ENCODE results near the gene SOX14.

SOX14 gene

DNA sequence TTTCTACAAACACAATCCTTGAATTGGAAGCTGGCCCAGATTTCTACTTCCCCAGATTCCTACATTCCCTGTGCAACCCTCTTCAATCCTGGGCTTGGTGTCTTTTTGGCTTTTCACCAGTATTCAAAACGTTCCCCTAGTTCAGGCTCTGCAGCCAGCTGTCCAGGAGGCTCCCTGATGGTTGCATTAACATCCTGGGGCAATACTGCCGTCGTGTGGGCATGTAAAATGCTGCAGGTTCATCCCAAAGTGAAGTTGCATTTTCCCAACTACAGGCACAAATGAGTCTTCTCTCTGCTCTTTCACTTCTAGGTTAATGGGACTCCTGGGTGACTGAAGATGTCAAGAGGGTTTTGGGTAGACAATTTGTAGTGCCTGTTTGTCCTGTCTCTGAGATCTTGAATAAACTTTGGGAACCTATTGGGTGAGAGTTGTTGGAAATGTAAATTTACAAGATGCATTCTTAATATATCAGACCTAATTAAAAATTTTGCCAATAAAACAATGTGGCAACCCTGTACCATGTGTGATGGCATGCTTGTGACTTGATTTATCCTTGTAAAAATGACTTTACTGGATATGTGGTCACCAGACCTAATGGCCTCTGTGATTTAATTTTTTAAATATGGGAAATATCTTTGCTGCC, 28.6 kb downstream of the SOX14 start:
- H2BK5ac ChIP-seq (ENCODE audit: low read length), result no peak overlapping the region
- no peak overlapping the region for H4K91ac ChIP-seq (ENCODE audit: low read depth, low read length, poor library complexity)
- H3K4me2 ChIP-seq (ENCODE audit: insufficient read depth, low read length, poor library complexity, severe bottlenecking), result no peak overlapping the region
- no peak overlapping the region for H3K4me3 ChIP-seq (ENCODE audit: low read length in 2 of 2)
- no peaks in the 10 kb centered on the region for H3K79me1 ChIP-seq (ENCODE audit: low read depth, low read length)
- no peak overlapping the region for H2AK5ac ChIP-seq (ENCODE audit: low read depth, low read length)
- no peak overlapping the region for H2AFZ ChIP-seq (ENCODE audit: low read length)
- no peak overlapping the region for H2BK12ac ChIP-seq (ENCODE audit: low read length)
- no peak overlapping the region for H2BK15ac ChIP-seq (ENCODE audit: low read length)
- no peak overlapping the region for H4K8ac ChIP-seq (ENCODE audit: low read depth, low read length)
- no peak overlapping the region for H3K23ac ChIP-seq (ENCODE audit: low read depth, low read length, poor library complexity)
- WGBS, 2 donors (ENCODE audit: extremely low coverage in 2 of 2, insufficient read length in 2 of 2, insufficient replicate concordance in 1 of 2), result no CpG with 5 or more reads among the region's 3 CpGs
- no peak for DNase-seq (ENCODE audit: low spot score)
- no peaks in the 10 kb centered on the region for H3K36me3 ChIP-seq (replicated peaks in 1 of 2; ENCODE audit: control insufficient read depth in 2 of 2, insufficient read depth in 2 of 2, low read length in 2 of 2)
- H3K9me3 ChIP-seq (replicated peaks in 1 of 2; ENCODE audit: control insufficient read depth in 2 of 2, insufficient read depth in 1 of 2, low read depth in 1 of 2, low read length in 2 of 2), result no peaks in the 10 kb centered on the region
- H2BK120ac ChIP-seq (ENCODE audit: low read depth, low read length), result no peak overlapping the region
- no peak overlapping the region for H3K27ac ChIP-seq (replicated peaks; ENCODE audit: low read length)
- no peaks in the 10 kb centered on the region for H3K4me1 ChIP-seq (ENCODE audit: control insufficient read depth in 2 of 2, insufficient read depth in 1 of 2, low read depth in 1 of 2, low read length in 2 of 2)
- no peak overlapping the region for H3K9ac ChIP-seq (ENCODE audit: low read depth, low read length, poor library complexity)
- H3K4ac ChIP-seq (ENCODE audit: low read length), result no peak overlapping the region
- peaks cover 0 to 6% (median 2%) of the 10 kb centered on the region in 3 experiments for H3K27me3 ChIP-seq (ENCODE audit: control insufficient read depth in 3 of 3, insufficient read depth in 3 of 3, low read depth in 1 of 3, low read length in 3 of 3)
- no peak overlapping the region for H3K18ac ChIP-seq (ENCODE audit: low read length)
- no peak overlapping the region for H3K14ac ChIP-seq (ENCODE audit: low read length)

DNA sequence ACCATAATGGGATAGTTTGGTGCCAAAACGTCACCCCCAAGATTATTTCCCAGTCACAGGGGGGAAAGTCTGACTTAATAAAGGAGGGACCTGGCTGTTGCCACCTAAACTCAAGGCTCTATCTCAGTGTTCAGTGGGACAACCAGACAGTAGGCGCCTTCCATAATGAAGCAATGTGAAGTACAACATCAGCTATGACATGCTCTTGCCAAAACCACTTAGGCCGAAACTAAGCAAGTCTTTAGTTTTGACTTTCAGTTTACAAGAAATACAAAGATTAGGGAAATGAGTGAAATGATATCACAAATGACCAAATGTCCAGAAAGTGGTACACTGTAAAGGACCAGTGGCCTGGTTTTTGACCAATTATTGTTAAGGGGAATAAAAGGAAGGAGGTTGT, 32.9 kb downstream of the SOX14 start:
- Histone ChIP-seq H2BK120ac (ENCODE audit: low read depth, low read length) (no peak overlapping the region), H3K27me3 (ENCODE audit: control insufficient read depth in 3 of 3, insufficient read depth in 3 of 3, low read depth in 1 of 3, low read length in 3 of 3) (no peaks in the 10 kb centered on the region), H3K27ac (replicated peaks; ENCODE audit: low read length) (no peak overlapping the region), H2BK5ac (ENCODE audit: low read length) (no peak overlapping the region), H3K14ac (ENCODE audit: low read length) (no peak overlapping the region), H4K8ac (ENCODE audit: low read depth, low read length) (no peak overlapping the region), H4K91ac (ENCODE audit: low read depth, low read length, poor library complexity) (no peak overlapping the region), H3K9me3 (replicated peaks in 1 of 2; ENCODE audit: control insufficient read depth in 2 of 2, insufficient read depth in 1 of 2, low read depth in 1 of 2, low read length in 2 of 2) (no peaks in the 10 kb centered on the region), H2AFZ (ENCODE audit: low read length) (no peak overlapping the region), H3K4me2 (ENCODE audit: insufficient read depth, low read length, poor library complexity, severe bottlenecking) (no peak overlapping the region), H3K79me1 (ENCODE audit: low read depth, low read length) (no peaks in the 10 kb centered on the region), H3K36me3 (replicated peaks in 1 of 2; ENCODE audit: control insufficient read depth in 2 of 2, insufficient read depth in 2 of 2, low read length in 2 of 2) (no peaks in the 10 kb centered on the region), H2BK15ac (ENCODE audit: low read length) (no peak overlapping the region), H3K4me3 (ENCODE audit: low read length in 2 of 2) (no peak overlapping the region), H3K4me1 (ENCODE audit: control insufficient read depth in 2 of 2, insufficient read depth in 1 of 2, low read depth in 1 of 2, low read length in 2 of 2) (no peaks in the 10 kb centered on the region), H2BK12ac (ENCODE audit: low read length) (no peak overlapping the region), H3K9ac (ENCODE audit: low read depth, low read length, poor library complexity) (no peak overlapping the region), H3K4ac (ENCODE audit: low read length) (no peak overlapping the region), H2AK5ac (ENCODE audit: low read depth, low read length) (no peak overlapping the region), H3K18ac (ENCODE audit: low read length) (no peak overlapping the region), H3K23ac (ENCODE audit: low read depth, low read length, poor library complexity) (no peak overlapping the region)
- no peak for DNase-seq (ENCODE audit: low spot score)
- no CpG with 5 or more reads among the region's 3 CpGs for whole genome bisulfite sequencing, 2 donors (ENCODE audit: extremely low coverage in 2 of 2, insufficient read length in 2 of 2, insufficient replicate concordance in 1 of 2)

DNA sequence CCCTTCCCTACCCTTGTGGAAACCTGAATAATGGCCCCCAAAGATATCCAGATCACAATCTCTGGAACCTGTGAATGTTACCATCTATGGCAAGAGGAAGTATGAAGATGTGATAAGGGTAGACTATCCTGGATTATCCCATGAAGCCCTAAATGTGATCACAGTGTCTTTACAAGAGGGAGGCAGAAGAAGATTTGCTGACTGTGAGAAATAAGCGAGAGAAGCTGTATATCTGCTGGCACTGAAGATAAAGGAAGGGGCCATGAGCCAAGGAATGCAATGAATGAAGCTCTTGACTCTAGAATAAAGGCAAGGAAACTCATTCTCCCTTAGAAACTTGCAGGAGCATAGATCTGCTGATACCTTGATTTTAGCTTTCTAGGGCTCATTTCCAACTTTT, 39.1 kb downstream of the SOX14 start:
- no peak overlapping the region for H3K23ac ChIP-seq (ENCODE audit: low read depth, low read length, poor library complexity)
- no peak overlapping the region for H3K14ac ChIP-seq (ENCODE audit: low read length)
- no peak overlapping the region for H2AK5ac ChIP-seq (ENCODE audit: low read depth, low read length)
- no peaks in the 10 kb centered on the region for H3K36me3 ChIP-seq (replicated peaks in 1 of 2; ENCODE audit: control insufficient read depth in 2 of 2, insufficient read depth in 2 of 2, low read length in 2 of 2)
- H4K91ac ChIP-seq (ENCODE audit: low read depth, low read length, poor library complexity), result no peak overlapping the region
- H2BK120ac ChIP-seq (ENCODE audit: low read depth, low read length), result no peak overlapping the region
- no peaks in the 10 kb centered on the region for H3K27me3 ChIP-seq (ENCODE audit: control insufficient read depth in 3 of 3, insufficient read depth in 3 of 3, low read depth in 1 of 3, low read length in 3 of 3)
- no peak overlapping the region for H4K8ac ChIP-seq (ENCODE audit: low read depth, low read length)
- DNase-seq (ENCODE audit: low spot score), result no peak
- no peak overlapping the region for H3K18ac ChIP-seq (ENCODE audit: low read length)
- no CpG with 5 or more reads among the region's 1 CpG for WGBS, 2 donors (ENCODE audit: extremely low coverage in 2 of 2, insufficient read length in 2 of 2, insufficient replicate concordance in 1 of 2)
- H3K4ac ChIP-seq (ENCODE audit: low read length), result no peak overlapping the region
- H2AFZ ChIP-seq (ENCODE audit: low read length), result no peak overlapping the region
- H3K79me1 ChIP-seq (ENCODE audit: low read depth, low read length), result no peaks in the 10 kb centered on the region
- H2BK12ac ChIP-seq (ENCODE audit: low read length), result no peak overlapping the region
- no peak overlapping the region for H2BK5ac ChIP-seq (ENCODE audit: low read length)
- H3K4me3 ChIP-seq (ENCODE audit: low read length in 2 of 2), result no peak overlapping the region
- H3K4me2 ChIP-seq (ENCODE audit: insufficient read depth, low read length, poor library complexity, severe bottlenecking), result no peak overlapping the region
- H3K9ac ChIP-seq (ENCODE audit: low read depth, low read length, poor library complexity), result no peak overlapping the region
- H2BK15ac ChIP-seq (ENCODE audit: low read length), result no peak overlapping the region
- H3K4me1 ChIP-seq (ENCODE audit: control insufficient read depth in 2 of 2, insufficient read depth in 1 of 2, low read depth in 1 of 2, low read length in 2 of 2), result no peaks in the 10 kb centered on the region
- peaks cover 0 to 5% of the 10 kb centered on the region in 2 donors for H3K9me3 ChIP-seq (replicated peaks in 1 of 2; ENCODE audit: control insufficient read depth in 2 of 2, insufficient read depth in 1 of 2, low read depth in 1 of 2, low read length in 2 of 2)
- no peak overlapping the region for H3K27ac ChIP-seq (replicated peaks; ENCODE audit: low read length)

DNA sequence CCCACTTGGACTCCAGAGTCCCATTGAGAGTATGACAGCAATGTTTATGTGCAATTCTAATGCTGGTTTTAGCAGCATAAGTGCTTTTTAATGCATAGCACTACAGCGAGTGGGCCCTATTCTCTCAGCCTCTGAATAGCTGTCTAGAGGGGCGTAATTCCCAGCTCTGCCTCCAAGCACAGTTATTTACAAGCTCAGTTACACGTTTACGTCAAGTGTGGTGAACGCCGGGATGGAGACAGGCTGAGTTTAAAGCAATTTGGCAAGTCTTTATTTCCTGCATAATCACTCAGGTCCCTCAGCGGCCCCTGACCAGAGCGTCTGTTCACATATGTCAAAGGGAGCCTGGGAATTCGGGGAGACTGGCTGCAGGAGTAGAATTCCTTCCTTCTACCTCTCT, 43.9 kb downstream of the SOX14 start:
- Histone ChIP-seq H3K23ac (ENCODE audit: low read depth, low read length, poor library complexity) (no peak overlapping the region), H3K4ac (ENCODE audit: low read length) (no peak overlapping the region), H2BK5ac (ENCODE audit: low read length) (no peak overlapping the region), H3K18ac (ENCODE audit: low read length) (no peak overlapping the region), H3K79me1 (ENCODE audit: low read depth, low read length) (no peaks in the 10 kb centered on the region), H3K27ac (replicated peaks; ENCODE audit: low read length) (no peak overlapping the region), H3K9ac (ENCODE audit: low read depth, low read length, poor library complexity) (no peak overlapping the region), H2BK12ac (ENCODE audit: low read length) (no peak overlapping the region), H3K14ac (ENCODE audit: low read length) (no peak overlapping the region), H2AFZ (ENCODE audit: low read length) (no peak overlapping the region), H4K8ac (ENCODE audit: low read depth, low read length) (no peak overlapping the region), H4K91ac (ENCODE audit: low read depth, low read length, poor library complexity) (no peak overlapping the region), H3K4me2 (ENCODE audit: insufficient read depth, low read length, poor library complexity, severe bottlenecking) (no peak overlapping the region), H2BK15ac (ENCODE audit: low read length) (no peak overlapping the region), H3K27me3 (ENCODE audit: control insufficient read depth in 3 of 3, insufficient read depth in 3 of 3, low read depth in 1 of 3, low read length in 3 of 3) (no peaks in the 10 kb centered on the region), H2BK120ac (ENCODE audit: low read depth, low read length) (no peak overlapping the region), H3K36me3 (replicated peaks in 1 of 2; ENCODE audit: control insufficient read depth in 2 of 2, insufficient read depth in 2 of 2, low read length in 2 of 2) (no peaks in the 10 kb centered on the region), H3K9me3 (replicated peaks in 1 of 2; ENCODE audit: control insufficient read depth in 2 of 2, insufficient read depth in 1 of 2, low read depth in 1 of 2, low read length in 2 of 2) (peaks cover 0 to under 1% of the 10 kb centered on the region in 2 donors), H3K4me3 (ENCODE audit: low read length in 2 of 2) (no peak overlapping the region), H2AK5ac (ENCODE audit: low read depth, low read length) (no peak overlapping the region), H3K4me1 (ENCODE audit: control insufficient read depth in 2 of 2, insufficient read depth in 1 of 2, low read depth in 1 of 2, low read length in 2 of 2) (no peaks in the 10 kb centered on the region)
- WGBS, 2 donors (ENCODE audit: extremely low coverage in 2 of 2, insufficient read length in 2 of 2, insufficient replicate concordance in 1 of 2), result no CpG with 5 or more reads among the region's 9 CpGs
- DNase-seq (ENCODE audit: low spot score), result no peak
